ENCODE results near the gene ITGA11. TPM values are rescaled to one million over a fixed set of nuclear protein-coding genes. Genes with fewer than 3 reads are reported as not detected.

The ITGA11 gene
- total and polyA plus RNA-seq, 2 of the 4 experiments (the other 2 are of a cell fraction) = 4.1 to 6.6 TPM

DNA sequence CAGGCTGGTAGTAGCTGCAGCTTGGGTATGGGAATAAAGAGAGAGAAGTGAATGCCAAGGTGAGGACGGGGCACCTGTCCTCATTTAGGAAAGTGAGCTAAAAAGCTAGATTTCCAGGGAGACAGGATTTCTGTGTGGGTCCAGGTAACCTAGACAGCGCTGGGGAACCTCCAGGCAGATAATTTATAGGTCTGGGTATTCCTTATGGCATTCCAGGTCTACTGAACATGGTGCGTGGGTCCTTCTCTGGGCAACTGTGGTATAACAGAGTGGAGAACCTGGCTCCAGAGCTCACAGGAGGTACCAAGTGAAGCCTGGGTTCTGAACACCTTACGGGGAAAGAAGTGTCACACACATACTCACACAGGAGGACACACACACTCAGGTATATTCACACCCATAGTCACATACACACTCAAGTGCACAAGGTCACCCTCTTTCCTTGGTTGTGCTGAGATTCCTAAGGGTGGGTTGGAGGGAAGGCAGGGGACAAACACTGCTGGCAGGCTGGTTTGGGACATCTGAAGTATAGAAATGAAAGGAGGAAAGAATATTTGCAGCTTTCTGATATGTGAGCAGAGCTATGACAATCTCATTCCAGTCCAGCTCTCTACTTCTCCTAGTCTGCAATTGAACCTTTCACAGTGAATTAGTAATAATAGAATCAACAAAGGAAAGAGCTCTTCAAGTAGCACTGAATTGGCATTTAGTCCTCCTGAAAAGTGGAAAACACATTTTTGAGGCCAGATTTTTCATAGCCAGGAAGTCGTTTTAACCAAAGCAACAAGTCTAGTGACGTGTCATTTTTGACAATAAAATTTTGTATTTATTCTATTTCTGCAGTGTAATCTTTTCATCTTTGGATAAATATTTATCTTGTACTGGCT is 37.4 kb upstream of the ITGA11 start:
- Histone ChIP-seq H3K14ac (replicated peaks; ENCODE audit: low read depth, low read length) (no peak overlapping the region), H4K8ac (ENCODE audit: low read depth in 2 of 2, low read length in 2 of 2) (no peak overlapping the region), H2BK120ac (ENCODE audit: low read depth, low read length) (no peak overlapping the region), H3K27me3 (ENCODE audit: control insufficient read depth, insufficient read depth, low read length) (peaks cover 23% of the 10 kb centered on the region), H3K4me1 (ENCODE audit: control insufficient read depth, insufficient read depth, low read length) (no peaks in the 10 kb centered on the region; the same call in 1 of the 2 replicates), H2AFZ (replicated peaks; ENCODE audit: low read length, poor library complexity) (no peak overlapping the region), H3K18ac (ENCODE audit: low read depth, low read length) (no peak overlapping the region), H3K27ac (ENCODE audit: insufficient read depth, low read length) (no peak overlapping the region), H3K9ac (ENCODE audit: low read depth, low read length) (no peak overlapping the region), H3K56ac (ENCODE audit: extremely low read depth, insufficient read depth, low read length) (no peak overlapping the region), H4K20me1 (ENCODE audit: insufficient read depth, low read length) (no peaks in the 10 kb centered on the region), H2AK5ac (ENCODE audit: low read depth, low read length) (0 out of 2 replicates have a peak overlapping the region, but pooled peaks have one; percentile 33), H3K79me1 (ENCODE audit: low read depth in 1 of 2, low read length in 2 of 2) (no peaks in the 10 kb centered on the region), H4K5ac (ENCODE audit: low read depth, low read length) (no peak overlapping the region), H3K36me3 (ENCODE audit: control insufficient read depth, insufficient read depth, low read length) (no peaks in the 10 kb centered on the region), H2BK20ac (ENCODE audit: low read depth, low read length) (no peak overlapping the region), H2BK15ac (ENCODE audit: low read depth, low read length) (peak overlapping the region; percentile 25; the same call in 1 of the 3 replicates), H2AK9ac (replicated peaks; ENCODE audit: low read depth, low read length, poor library complexity) (peak overlapping the region; percentile 42), H3K4me2 (ENCODE audit: low read depth, low read length) (no peak overlapping the region), H3K9me3 (ENCODE audit: control insufficient read depth, insufficient read depth, low read length) (0 out of 2 replicates have a peak, but pooled peaks cover 2% of the 10 kb centered on the region), H3K9me1 (ENCODE audit: insufficient read depth, low read length) (no peaks in the 10 kb centered on the region; the same call in 1 of the 2 replicates), H3K4ac (ENCODE audit: low read depth, low read length) (no peak overlapping the region), H3K23ac (ENCODE audit: low read depth, low read length) (no peak overlapping the region), H2BK5ac (ENCODE audit: low read depth, low read length, poor library complexity, severe bottlenecking) (no peak overlapping the region), H3K4me3 (ENCODE audit: insufficient read depth, low read depth, low read length) (no peak overlapping the region), H4K91ac (ENCODE audit: insufficient read depth, low read depth, low read length) (no peak overlapping the region)
- in situ Hi-C loops (cut with MboI; ENCODE audit: low sequenced_read_pairs) = no loop called here
- intact Hi-C loops (cut with micrococcal nuclease) = no loop called here
- dilution Hi-C loops (cut with HindIII; ENCODE audit: low sequenced_read_pairs, unreplicated experiment) = no loop called here
- no TSS peak for BruUV-seq (replicated peaks)
- CTCF ChIA-PET = no interaction called here
- ATAC-seq (ENCODE audit: low read depth) = no peak
- no peak for DNase-seq
- WGBS, 2 experiments (ENCODE audit: extremely low coverage in 2 of 2, insufficient read length in 1 of 2) = 83% methylated on average over 2 of the region's 6 CpGs; no CpG with 5 or more reads in 1 of the 2 experiments
- POLR2A ChIA-PET (ENCODE audit: unreplicated experiment) = no interaction called here
- TF ChIP-seq MXI1 (IDR thresholded peaks at IDR 0.05; ENCODE audit: borderline replicate concordance, low read depth, low read length) = no peak
- TF ChIP-seq, protein P1, sequence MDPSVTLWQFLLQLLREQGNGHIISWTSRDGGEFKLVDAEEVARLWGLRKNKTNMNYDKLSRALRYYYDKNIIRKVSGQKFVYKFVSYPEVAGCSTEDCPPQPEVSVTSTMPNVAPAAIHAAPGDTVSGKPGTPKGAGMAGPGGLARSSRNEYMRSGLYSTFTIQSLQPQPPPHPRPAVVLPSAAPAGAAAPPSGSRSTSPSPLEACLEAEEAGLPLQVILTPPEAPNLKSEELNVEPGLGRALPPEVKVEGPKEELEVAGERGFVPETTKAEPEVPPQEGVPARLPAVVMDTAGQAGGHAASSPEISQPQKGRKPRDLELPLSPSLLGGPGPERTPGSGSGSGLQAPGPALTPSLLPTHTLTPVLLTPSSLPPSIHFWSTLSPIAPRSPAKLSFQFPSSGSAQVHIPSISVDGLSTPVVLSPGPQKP (IDR thresholded peaks at IDR 0.05; ENCODE audit: borderline replicate concordance, low read depth, low read length) = no peak
- TF ChIP-seq RCOR1 (IDR thresholded peaks at IDR 0.05; ENCODE audit: insufficient replicate concordance, low read length) = no peak
- TF ChIP-seq CEBPB (IDR thresholded peaks at IDR 0.05; ENCODE audit: low read depth, low read length) = no peak
- TF ChIP-seq POLR2A (IDR thresholded peaks at IDR 0.05; ENCODE audit: low read depth, low read length) = no peak
- no peak for TF ChIP-seq FOS (IDR thresholded peaks at IDR 0.05; ENCODE audit: low read depth, low read length)
- TF ChIP-seq MAFK (IDR thresholded peaks at IDR 0.05; ENCODE audit: low read depth, low read length) = no peak
- TF ChIP-seq, protein P2, sequence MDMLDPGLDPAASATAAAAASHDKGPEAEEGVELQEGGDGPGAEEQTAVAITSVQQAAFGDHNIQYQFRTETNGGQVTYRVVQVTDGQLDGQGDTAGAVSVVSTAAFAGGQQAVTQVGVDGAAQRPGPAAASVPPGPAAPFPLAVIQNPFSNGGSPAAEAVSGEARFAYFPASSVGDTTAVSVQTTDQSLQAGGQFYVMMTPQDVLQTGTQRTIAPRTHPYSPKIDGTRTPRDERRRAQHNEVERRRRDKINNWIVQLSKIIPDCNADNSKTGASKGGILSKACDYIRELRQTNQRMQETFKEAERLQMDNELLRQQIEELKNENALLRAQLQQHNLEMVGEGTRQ (IDR thresholded peaks at IDR 0.05; ENCODE audit: low read depth, low read length) = no peak
- no peak for TF ChIP-seq SMC3 (IDR thresholded peaks at IDR 0.05; ENCODE audit: low read depth, low read length)
- TF ChIP-seq RAD21 (IDR thresholded peaks at IDR 0.05; ENCODE audit: low read length) = no peak
- TF ChIP-seq BHLHE40 (IDR thresholded peaks at IDR 0.05; ENCODE audit: low read depth, low read length) = no peak
- no peak for TF ChIP-seq NFE2L2 (IDR thresholded peaks at IDR 0.05; ENCODE audit: low read depth, low read length)
- TF ChIP-seq, protein P3, sequence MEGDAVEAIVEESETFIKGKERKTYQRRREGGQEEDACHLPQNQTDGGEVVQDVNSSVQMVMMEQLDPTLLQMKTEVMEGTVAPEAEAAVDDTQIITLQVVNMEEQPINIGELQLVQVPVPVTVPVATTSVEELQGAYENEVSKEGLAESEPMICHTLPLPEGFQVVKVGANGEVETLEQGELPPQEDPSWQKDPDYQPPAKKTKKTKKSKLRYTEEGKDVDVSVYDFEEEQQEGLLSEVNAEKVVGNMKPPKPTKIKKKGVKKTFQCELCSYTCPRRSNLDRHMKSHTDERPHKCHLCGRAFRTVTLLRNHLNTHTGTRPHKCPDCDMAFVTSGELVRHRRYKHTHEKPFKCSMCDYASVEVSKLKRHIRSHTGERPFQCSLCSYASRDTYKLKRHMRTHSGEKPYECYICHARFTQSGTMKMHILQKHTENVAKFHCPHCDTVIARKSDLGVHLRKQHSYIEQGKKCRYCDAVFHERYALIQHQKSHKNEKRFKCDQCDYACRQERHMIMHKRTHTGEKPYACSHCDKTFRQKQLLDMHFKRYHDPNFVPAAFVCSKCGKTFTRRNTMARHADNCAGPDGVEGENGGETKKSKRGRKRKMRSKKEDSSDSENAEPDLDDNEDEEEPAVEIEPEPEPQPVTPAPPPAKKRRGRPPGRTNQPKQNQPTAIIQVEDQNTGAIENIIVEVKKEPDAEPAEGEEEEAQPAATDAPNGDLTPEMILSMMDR (conservative IDR thresholded peaks at IDR 0.05; ENCODE audit: low read depth, low read length) = no peak
- no peak for TF ChIP-seq MAZ (IDR thresholded peaks at IDR 0.05; ENCODE audit: borderline replicate concordance, low read depth, low read length)
- no peak for TF ChIP-seq CHD1 (IDR thresholded peaks at IDR 0.05; ENCODE audit: low read depth, low read length)

All from IMR-90 (cell line).